ENCODE data around the gene MRAP.
"Not testable (repeated sequence)": the region's sequence is repeated elsewhere in the genome, so short reads cannot be mapped to it uniquely, and the experiment has no call there.

The MRAP gene

GRCh38 chr21:32300117-32300681 is 1.5 kb downstream of the MRAP start:
- DNase-seq = no peak

- no peak for DNase-seq
Measured at GRCh38 chr21:32301596-32301995, 2.9 kb downstream of the MRAP start.

- DNase-seq = no peak
Measured at GRCh38 chr21:32302560-32302959, 3.9 kb downstream of the MRAP start.

GRCh38 chr21:32303385-32303784 is 4.7 kb downstream of the MRAP start:
- no peak for DNase-seq

- no peak for DNase-seq
Measured at GRCh38 chr21:32304998-32305397, 6.3 kb downstream of the MRAP start.

- no peak for DNase-seq
Measured at GRCh38 chr21:32306021-32306780, 7.5 kb downstream of the MRAP start.

GRCh38 chr21:32307706-32308105 is 9.1 kb downstream of the MRAP start:
- DNase-seq = no peak

- DNase-seq = no peak
Measured at GRCh38 chr21:32308696-32309095, 10.0 kb downstream of the MRAP start.

GRCh38 chr21:32309906-32310460 is 11.3 kb downstream of the MRAP start:
- no peak for DNase-seq

GRCh38 chr21:32310976-32311375 is 12.3 kb downstream of the MRAP start:
- DNase-seq = not testable (repeated sequence)

GRCh38 chr21:32311621-32312020 is 13.0 kb downstream of the MRAP start:
- DNase-seq = no peak

GRCh38 chr21:32312326-32312725 is 13.7 kb downstream of the MRAP start:
- DNase-seq = no peak

GRCh38 chr21:32312976-32313375 is 14.3 kb downstream of the MRAP start:
- no peak for DNase-seq

- DNase-seq = no peak
Measured at GRCh38 chr21:32314806-32315205, 16.2 kb downstream of the MRAP start.

- DNase-seq = no peak
Measured at GRCh38 chr21:32315511-32316281, 17.0 kb downstream of the MRAP start.

- DNase-seq = no peak
Measured at GRCh38 chr21:32316361-32317215, 17.9 kb downstream of the MRAP start.

GRCh38 chr21:32317726-32318125 is 19.1 kb downstream of the MRAP start:
- no peak for DNase-seq

- no peak for DNase-seq
Measured at GRCh38 chr21:32319012-32319411, 20.4 kb downstream of the MRAP start.

GRCh38 chr21:32320059-32320458 is 21.4 kb downstream of the MRAP start:
- DNase-seq = no peak

- no peak for DNase-seq
Measured at GRCh38 chr21:32320726-32321125, 22.1 kb downstream of the MRAP start.

- no peak for DNase-seq
Measured at GRCh38 chr21:32321480-32321879, 22.8 kb downstream of the MRAP start.

- no peak for DNase-seq
Measured at GRCh38 chr21:32322103-32322502, 23.4 kb downstream of the MRAP start.

GRCh38 chr21:32322676-32323075 is 24.0 kb downstream of the MRAP start:
- no peak for DNase-seq

All from NCI-H2081 (cell line).